ENCODE results near the gene EIF2AK2.
"Not testable (repeated sequence)": the region's sequence is repeated elsewhere in the genome, so short reads cannot be mapped to it uniquely, and the experiment has no call there.

Gene EIF2AK2

GRCh38 chr2:37156857-37157714 lies at the start of gene EIF2AK2:
EIF2AK2 (minus strand) TSS chr2:37156980; CDS start chr2:37147806, 9,174 bp downstream.
- peak; percentile 45 to 63 for DNase-seq (ENCODE audit: low read depth in 1 of 2, low spot score in 1 of 2)

- DNase-seq (ENCODE audit: low read depth in 1 of 2, low spot score in 1 of 2): no peak
These were observed 49.0 kb upstream of the EIF2AK2 start for GRCh38 chr2:37205689-37206341.

GRCh38 chr2:37205071-37205661 lies 48.4 kb upstream of the EIF2AK2 start:
- not testable (repeated sequence) for DNase-seq (ENCODE audit: low read depth in 1 of 2, low spot score in 1 of 2)

- DNase-seq (ENCODE audit: low read depth in 1 of 2, low spot score in 1 of 2): no peak
These were observed 46.9 kb upstream of the EIF2AK2 start for GRCh38 chr2:37203708-37204107.

- DNase-seq (ENCODE audit: low read depth in 1 of 2, low spot score in 1 of 2): no peak
These were observed 45.0 kb upstream of the EIF2AK2 start for GRCh38 chr2:37201766-37202165.

GRCh38 chr2:37201208-37201607 lies 44.4 kb upstream of the EIF2AK2 start:
- DNase-seq (ENCODE audit: low read depth in 1 of 2, low spot score in 1 of 2): no peak

- DNase-seq (ENCODE audit: low read depth in 1 of 2, low spot score in 1 of 2): no peak
These were observed 41.9 kb upstream of the EIF2AK2 start for GRCh38 chr2:37198681-37199065.

GRCh38 chr2:37196320-37197195 lies 39.8 kb upstream of the EIF2AK2 start, which contains the start of gene CEBPZOS:
CEBPZOS (plus strand) TSS chr2:37196496; CDS start chr2:37199705, 3,209 bp downstream.
- peak; percentile 86 to 90 for DNase-seq (ENCODE audit: low read depth in 1 of 2, low spot score in 1 of 2)

GRCh38 chr2:37195862-37196319 lies 39.1 kb upstream of the EIF2AK2 start:
- not testable (repeated sequence) for DNase-seq (ENCODE audit: low read depth in 1 of 2, low spot score in 1 of 2)

GRCh38 chr2:37192551-37192950 lies 35.8 kb upstream of the EIF2AK2 start:
- DNase-seq (ENCODE audit: low read depth in 1 of 2, low spot score in 1 of 2): no peak

- no peak for DNase-seq (ENCODE audit: low read depth in 1 of 2, low spot score in 1 of 2)
These were observed 35.0 kb upstream of the EIF2AK2 start for GRCh38 chr2:37191747-37192146.

GRCh38 chr2:37191253-37191652 lies 34.5 kb upstream of the EIF2AK2 start:
- no peak for DNase-seq (ENCODE audit: low read depth in 1 of 2, low spot score in 1 of 2)

GRCh38 chr2:37190290-37190689 lies 33.5 kb upstream of the EIF2AK2 start:
- no peak for DNase-seq (ENCODE audit: low read depth in 1 of 2, low spot score in 1 of 2)

- no peak for DNase-seq (ENCODE audit: low read depth in 1 of 2, low spot score in 1 of 2)
These were observed 32.8 kb upstream of the EIF2AK2 start for GRCh38 chr2:37189452-37190153.

GRCh38 chr2:37188570-37188969 lies 31.8 kb upstream of the EIF2AK2 start, which contains the start of gene SULT6B1:
SULT6B1 (minus strand) TSS chr2:37188670; CDS start chr2:37188640, 30 bp downstream.
- no peak for DNase-seq (ENCODE audit: low read depth in 1 of 2, low spot score in 1 of 2)

- no peak for DNase-seq (ENCODE audit: low read depth in 1 of 2, low spot score in 1 of 2)
These were observed 25.2 kb upstream of the EIF2AK2 start for GRCh38 chr2:37181726-37182684.

- DNase-seq (ENCODE audit: low read depth in 1 of 2, low spot score in 1 of 2): no peak
These were observed 23.9 kb upstream of the EIF2AK2 start for GRCh38 chr2:37180640-37181039.

- DNase-seq (ENCODE audit: low read depth in 1 of 2, low spot score in 1 of 2): no peak
These were observed 23.3 kb upstream of the EIF2AK2 start for GRCh38 chr2:37180006-37180639.

Measured in activated CD4-positive, alpha-beta T cell treated with anti-CD3 and anti-CD28 coated beads, Interleukin-2, amount 50 U/mL, for 24 hours (primary cell).